B cell (primary cell): ENCODE measurements around the gene CEP43.

Source experiments
- CTCF ChIP-seq: fragments of 200-600 bp; IDR thresholded peaks from one replicate; pipeline ENCODE4 v1.8.0; 2022; ENCODE audit warnings: antibody characterized with exemption, mild to moderate bottlenecking
- EZH2 ChIP-seq: IDR thresholded peaks from 2 replicates; pipeline ENCODE4 v1.6.1; 2012; ENCODE audit warnings: borderline replicate concordance, low read depth, mild to moderate bottlenecking, moderate library complexity, low read length; ENCODE audit not compliant: insufficient read depth, poor library complexity, severe bottlenecking

GRCh38 chr6:166954118-166954713 is 45.0 kb upstream of the CEP43 start:
- TF ChIP-seq CTCF: no peak
- TF ChIP-seq EZH2: no peak
